HEK293T (cell line): ENCODE results near the gene CBFA2T3.

ENCODE experiments used
- CTCF ChIA-PET: fragments of 350-600 bp; formaldehyde crosslinking; extraction: SDS; loops from one replicate; lab custom pipeline; 2021; ENCODE audit warnings: antibody characterized with exemption, inconsistent platforms; lab: Yijun Ruan, JAX
- POLR2A ChIA-PET: fragments of 350-600 bp; formaldehyde crosslinking; extraction: SDS; loops from one replicate; lab custom pipeline; 2020; ENCODE audit warnings: antibody characterized with exemption, inconsistent platforms; lab: Yijun Ruan, JAX
- DNase-seq: peaks from one replicate; pipeline ENCODE4 v3.0.0; 2012; ENCODE audit warnings: mixed read lengths; ENCODE audit errors: extremely low spot score
- ARNT ChIP-seq: fragments of 450-650 bp; IDR thresholded peaks from 2 replicates; pipeline ENCODE4 v1.6.1; 2017; ENCODE audit warnings: mild to moderate bottlenecking
- BHLHE40 ChIP-seq: fragments of 450-650 bp; IDR thresholded peaks from 2 replicates; pipeline ENCODE4 v1.6.1; 2016; ENCODE audit warnings: mild to moderate bottlenecking, moderate library complexity, borderline replicate concordance
- CTBP1 ChIP-seq: fragments of 450-650 bp; IDR thresholded peaks from 2 replicates; pipeline ENCODE4 v1.6.1; 2016; ENCODE audit warnings: borderline replicate concordance
- ELF4 ChIP-seq: fragments of 450-650 bp; IDR thresholded peaks from 2 replicates; pipeline ENCODE4 v1.6.1; 2017; ENCODE audit warnings: antibody characterized with exemption
- FOXA1 ChIP-seq: fragments of 450-650 bp; IDR thresholded peaks from 2 replicates; pipeline ENCODE4 v1.6.1; 2016; ENCODE audit warnings: mild to moderate bottlenecking
- FOXK2 ChIP-seq: fragments of 450-650 bp; IDR thresholded peaks from 2 replicates; pipeline ENCODE4 v1.6.1; 2016; ENCODE audit warnings: mild to moderate bottlenecking
- FOXM1 ChIP-seq: fragments of 450-650 bp; IDR thresholded peaks from 2 replicates; pipeline ENCODE4 v1.6.1; 2017; ENCODE audit warnings: mild to moderate bottlenecking, borderline replicate concordance
- HDGF ChIP-seq: fragments of 450-650 bp; IDR thresholded peaks from 2 replicates; pipeline ENCODE4 v1.6.1; 2017; ENCODE audit warnings: antibody characterized with exemption, borderline replicate concordance
- L3MBTL2 ChIP-seq: fragments of 450-650 bp; conservative IDR thresholded peaks from 2 replicates; pipeline ENCODE4 v1.6.1; 2016; ENCODE audit warnings: mild to moderate bottlenecking
- LEF1 ChIP-seq: fragments of 450-650 bp; IDR thresholded peaks from 2 replicates; pipeline ENCODE4 v1.6.1; 2017; ENCODE audit warnings: mild to moderate bottlenecking, borderline replicate concordance
- NFRKB ChIP-seq: fragments of 450-650 bp; IDR thresholded peaks from 2 replicates; pipeline ENCODE4 v1.6.1; 2016; ENCODE audit warnings: mild to moderate bottlenecking, moderate library complexity
- PKNOX1 ChIP-seq: fragments of 450-650 bp; IDR thresholded peaks from 2 replicates; pipeline ENCODE4 v1.6.1; 2016
- SP1 ChIP-seq: fragments of 450-650 bp; IDR thresholded peaks from 2 replicates; pipeline ENCODE4 v1.6.1; 2017
- SUZ12 ChIP-seq: fragments of 450-650 bp; IDR thresholded peaks from 2 replicates; pipeline ENCODE4 v1.6.1; 2016; ENCODE audit warnings: mild to moderate bottlenecking
- TARDBP ChIP-seq: fragments of 450-650 bp; IDR thresholded peaks from 2 replicates; pipeline ENCODE4 v1.6.1; 2016
- ZNF384 ChIP-seq: fragments of 450-650 bp; IDR thresholded peaks from 2 replicates; pipeline ENCODE4 v1.6.1; 2016

Gene CBFA2T3

DNA sequence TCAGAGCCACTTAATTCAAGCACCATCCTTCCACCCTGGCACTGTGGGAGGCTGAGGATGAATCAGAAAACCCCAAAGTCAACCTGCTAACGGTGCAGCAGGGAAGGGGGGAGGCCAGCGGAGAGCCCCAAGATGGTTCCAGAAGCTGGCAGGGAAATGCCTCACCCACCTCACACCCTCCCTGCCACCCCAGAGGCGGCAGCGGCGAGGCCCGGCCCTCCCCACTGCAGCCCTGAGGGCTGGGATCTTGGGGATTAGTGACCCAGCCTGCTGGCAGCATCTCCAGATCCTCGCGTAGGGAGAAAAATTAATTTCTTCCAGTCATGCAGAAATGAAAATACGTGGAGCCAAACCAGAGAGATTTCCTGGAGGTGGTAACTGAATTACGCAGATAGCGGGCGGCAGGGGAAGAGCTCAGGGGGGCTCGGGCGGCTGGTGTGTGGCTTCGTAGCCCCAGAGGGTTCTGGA, 38.2 kb downstream of the CBFA2T3 start:
- ChIA-PET CTCF (no interaction called here), POLR2A (no interaction called here)
- TF ChIP-seq L3MBTL2 (no peak), SUZ12 (no peak), LEF1 (no peak), ELF4 (no peak), FOXA1 (no peak), FOXK2 (no peak), CTBP1 (no peak), TARDBP (no peak)
- no peak for DNase-seq

DNA sequence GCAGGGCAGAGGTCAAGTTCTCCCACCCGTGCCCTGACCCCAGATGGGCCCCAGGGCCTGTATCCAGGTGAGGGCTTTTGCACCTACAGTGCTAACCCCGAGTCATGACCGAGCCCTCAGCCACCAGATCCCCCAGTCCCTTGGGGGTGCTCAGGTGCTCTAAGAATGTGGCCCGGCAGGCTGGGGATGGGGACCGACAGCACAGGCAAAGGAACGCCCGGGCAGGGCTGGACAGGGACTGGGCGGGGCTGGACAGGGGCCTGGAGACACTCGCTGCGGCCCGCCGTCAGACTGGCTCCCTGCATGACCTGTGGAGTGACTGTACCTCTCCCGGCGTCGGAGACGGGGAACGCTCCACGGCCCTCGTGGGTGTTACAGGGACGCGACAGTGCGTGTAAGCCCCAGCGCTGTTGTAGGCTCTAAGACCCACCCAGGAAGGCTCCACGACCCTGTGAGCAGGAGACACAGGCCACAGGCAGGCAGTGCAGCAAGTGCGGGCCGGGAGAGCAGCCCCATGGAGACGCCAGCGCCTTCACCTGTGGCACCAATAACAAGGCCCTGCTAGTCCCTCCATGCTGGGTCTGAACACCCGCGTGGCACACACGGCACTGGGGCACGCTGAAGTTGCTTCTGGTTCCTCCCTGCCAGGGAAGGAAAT, 38.8 kb downstream of the CBFA2T3 start:
- CTCF ChIA-PET: no interaction called here
- TF ChIP-seq PKNOX1 (no peak), LEF1 (no peak), ELF4 (no peak), FOXA1 (no peak), NFRKB (no peak), FOXM1 (no peak), BHLHE40 (no peak), L3MBTL2 (no peak), ZNF384 (no peak), CTBP1 (no peak), ARNT (no peak), SP1 (no peak), TARDBP (no peak), FOXK2 (no peak), SUZ12 (no peak), HDGF (no peak)
- POLR2A ChIA-PET: no interaction called here
- no peak for DNase-seq

- ChIA-PET POLR2A (no interaction called here), CTCF (interaction anchor here (1.0 kb wide), 1 partner anchor 125 kb away, joined by 3 read pairs; no protein-coding TSS in a partner anchor)
- no peak for DNase-seq
- TF ChIP-seq PKNOX1: no peak
- no peak for TF ChIP-seq FOXM1
- no peak for TF ChIP-seq HDGF
- no peak for TF ChIP-seq LEF1
- no peak for TF ChIP-seq ELF4
- TF ChIP-seq ARNT: no peak
- no peak for TF ChIP-seq NFRKB
- no peak for TF ChIP-seq TARDBP
- TF ChIP-seq BHLHE40: no peak
- TF ChIP-seq SP1: no peak
- TF ChIP-seq FOXA1: no peak
- no peak for TF ChIP-seq ZNF384
These were observed 39.8 kb downstream of the CBFA2T3 start for GRCh38 chr16:88937206-88937621.

DNA sequence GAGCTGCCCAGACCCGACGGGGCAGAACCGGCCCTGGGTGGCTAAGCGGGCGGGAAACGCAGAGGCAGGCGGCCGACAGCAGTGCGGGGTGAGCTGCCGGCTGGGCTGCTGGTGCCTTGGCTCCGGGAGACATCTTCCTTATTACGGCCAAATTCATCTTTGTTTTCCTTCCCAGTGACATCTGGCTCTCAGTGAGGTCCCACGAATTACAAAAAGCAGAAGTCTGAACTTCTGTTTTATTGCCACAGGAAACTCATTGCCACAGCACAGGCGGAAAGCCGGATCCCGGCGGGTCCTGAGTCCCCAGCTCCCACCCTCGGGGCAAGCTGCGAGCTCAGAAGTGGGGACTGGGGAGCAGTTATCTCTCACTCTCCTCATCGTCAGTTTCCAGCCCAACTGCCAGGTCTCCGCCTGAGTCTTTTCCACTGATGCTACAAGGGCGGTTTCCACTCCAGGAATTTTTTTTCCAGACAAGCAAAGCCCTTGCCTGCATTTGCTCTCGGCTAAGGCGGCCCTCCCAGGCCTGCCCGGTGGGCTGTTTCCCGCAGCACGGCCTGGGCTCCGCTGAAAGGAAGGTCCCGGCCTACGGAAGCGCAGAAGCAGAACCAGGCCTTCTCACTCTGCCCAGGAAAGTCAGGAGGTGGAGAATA, 40.3 kb downstream of the CBFA2T3 start:
- TF ChIP-seq NFRKB (no peak), TARDBP (no peak), SP1 (no peak), FOXK2 (no peak), HDGF (no peak), SUZ12 (no peak), CTBP1 (no peak), FOXM1 (no peak), ZNF384 (no peak), BHLHE40 (no peak), L3MBTL2 (no peak), ELF4 (no peak), PKNOX1 (no peak), LEF1 (no peak)
- POLR2A ChIA-PET: no interaction called here
- no peak for DNase-seq
- CTCF ChIA-PET: interaction anchor here (1.0 kb wide), 1 partner anchor 124 kb away, joined by 3 read pairs; no protein-coding TSS in a partner anchor

DNA sequence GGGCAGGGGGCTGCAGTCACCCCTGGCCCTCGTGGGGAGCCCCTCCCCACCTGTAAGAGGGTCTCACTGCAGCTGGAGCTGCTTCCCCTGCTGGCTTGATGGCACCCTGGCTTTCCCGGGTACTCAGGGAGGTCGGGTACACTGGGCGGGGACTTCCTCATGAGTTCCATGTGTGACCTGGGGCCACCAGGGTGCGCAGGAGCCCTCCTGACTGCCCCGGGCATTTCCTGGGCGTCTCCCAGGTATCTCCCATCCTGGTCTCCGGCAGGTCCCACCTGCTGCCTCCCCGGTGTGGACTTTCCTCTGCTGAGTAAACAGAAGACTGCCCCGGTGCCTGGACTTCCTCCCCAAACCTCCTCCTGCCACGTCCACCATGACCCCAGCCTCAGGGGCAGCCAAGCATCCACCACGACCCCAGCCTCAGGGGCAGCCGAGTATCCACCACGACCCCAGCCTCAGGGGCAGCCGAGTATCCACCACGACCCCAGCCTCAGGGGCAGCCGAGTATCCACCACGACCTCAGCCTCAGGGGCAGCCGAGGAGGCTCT, 40.9 kb downstream of the CBFA2T3 start:
- TF ChIP-seq FOXM1 (no peak), L3MBTL2 (no peak), ZNF384 (no peak), FOXA1 (no peak), PKNOX1 (no peak)
- POLR2A ChIA-PET: no interaction called here
- DNase-seq: no peak
- CTCF ChIA-PET: interaction anchor here (1.0 kb wide), 1 partner anchor 123 kb away, joined by 3 read pairs; no protein-coding TSS in a partner anchor
